Measurements from ENCODE around the gene ICAM2.

ICAM2 gene

GRCh38 chr17:63963123-63963522, 57.3 kb downstream of the ICAM2 start:
- no peaks in the 10 kb centered on the region for H3K9me3 Mint-ChIP-seq
- H3K27ac Mint-ChIP-seq = no peak overlapping the region
- no peak for TF ChIP-seq CTCF (IDR thresholded peaks at IDR 0.05)
- no peak overlapping the region for H3K4me3 Mint-ChIP-seq
- H3K4me1 Mint-ChIP-seq = peaks cover 20% of the 10 kb centered on the region
- H3K36me3 Mint-ChIP-seq (ENCODE audit: low read depth) = no peaks in the 10 kb centered on the region
- DNase-seq = no peak
- H3K27me3 Mint-ChIP-seq (ENCODE audit: low read depth, poor library complexity) = peaks cover 25% of the 10 kb centered on the region

- no peak for DNase-seq
- Mint-ChIP-seq H3K4me1 (peaks cover 20% of the 10 kb centered on the region), H3K4me3 (no peak overlapping the region), H3K27ac (no peak overlapping the region), H3K9me3 (no peaks in the 10 kb centered on the region), H3K27me3 (ENCODE audit: low read depth, poor library complexity) (peaks cover 25% of the 10 kb centered on the region), H3K36me3 (ENCODE audit: low read depth) (no peaks in the 10 kb centered on the region)
- no peak for TF ChIP-seq CTCF (IDR thresholded peaks at IDR 0.05)
Observed at GRCh38 chr17:63962298-63962744, 58.1 kb downstream of the ICAM2 start.

GRCh38 chr17:63961355-63962212, 58.8 kb downstream of the ICAM2 start:
- DNase-seq = peak; percentile 98
- TF ChIP-seq CTCF (IDR thresholded peaks at IDR 0.05) = no peak
- no peak overlapping the region for H3K27ac Mint-ChIP-seq
- peaks cover 20% of the 10 kb centered on the region for H3K4me1 Mint-ChIP-seq
- no peaks in the 10 kb centered on the region for H3K36me3 Mint-ChIP-seq (ENCODE audit: low read depth)
- H3K4me3 Mint-ChIP-seq = peak overlapping the region; percentile 80
- peaks cover 25% of the 10 kb centered on the region for H3K27me3 Mint-ChIP-seq (ENCODE audit: low read depth, poor library complexity)
- H3K9me3 Mint-ChIP-seq = no peaks in the 10 kb centered on the region

GRCh38 chr17:63960430-63960829, 60.0 kb downstream of the ICAM2 start:
- Mint-ChIP-seq H3K4me3 (peak overlapping the region; percentile 30), H3K9me3 (no peaks in the 10 kb centered on the region), H3K27ac (no peak overlapping the region), H3K27me3 (ENCODE audit: low read depth, poor library complexity) (peaks cover 28% of the 10 kb centered on the region), H3K36me3 (ENCODE audit: low read depth) (no peaks in the 10 kb centered on the region), H3K4me1 (peaks cover 20% of the 10 kb centered on the region)
- no peak for TF ChIP-seq CTCF (IDR thresholded peaks at IDR 0.05)
- DNase-seq = no peak

- no peak for TF ChIP-seq CTCF (IDR thresholded peaks at IDR 0.05)
- Mint-ChIP-seq H3K27ac (no peak overlapping the region), H3K27me3 (ENCODE audit: low read depth, poor library complexity) (peaks cover 28% of the 10 kb centered on the region), H3K4me3 (no peak overlapping the region), H3K4me1 (peaks cover 20% of the 10 kb centered on the region), H3K9me3 (no peaks in the 10 kb centered on the region), H3K36me3 (ENCODE audit: low read depth) (no peaks in the 10 kb centered on the region)
- DNase-seq = no peak
Observed at GRCh38 chr17:63960006-63960405, 60.4 kb downstream of the ICAM2 start.
